ENCODE data around the gene TJAP1. TPM values are rescaled to one million over a fixed set of nuclear protein-coding genes. Genes with fewer than 3 reads are reported as not detected.

TJAP1 gene
- total and polyA plus RNA-seq, 2 of the 8 experiments (the other 6 are each of a cell fraction or from before 2014, with no cell fraction given), result 30.7 to 40.4 TPM

- no peak overlapping the region for H3K4me2 ChIP-seq (ENCODE audit: insufficient read depth in 1 of 2, low read depth in 2 of 2, low read length in 2 of 2)
- H3K18ac ChIP-seq (ENCODE audit: extremely low read depth, low read length), result no peak overlapping the region
- H2AFZ ChIP-seq (ENCODE audit: low read length), result no peak overlapping the region
- H3K27ac ChIP-seq (ENCODE audit: low read depth, low read length), result no peak overlapping the region
- FAIRE-seq (no peak), DNase-seq (ENCODE audit: low read depth in 1 of 2, low spot score in 2 of 2) (no peak)
- peaks cover 61 to 91% (median 87%) of the 10 kb centered on the region in 4 experiments for H3K36me3 ChIP-seq (ENCODE audit: control insufficient read depth in 2 of 4, insufficient read depth in 4 of 4, low read length in 3 of 4)
- no peaks in the 10 kb centered on the region for H3K23me2 ChIP-seq (ENCODE audit: low read depth, low read length)
- H4K8ac ChIP-seq (ENCODE audit: extremely low read depth, insufficient read depth, low read length), result no peak overlapping the region
- H2BK120ac ChIP-seq (replicated peaks; ENCODE audit: low read depth, low read length), result no peak overlapping the region
- H3K23ac ChIP-seq (ENCODE audit: insufficient read length), result no peak overlapping the region
- no peak overlapping the region for H3K14ac ChIP-seq (ENCODE audit: insufficient read length)
- no peaks in the 10 kb centered on the region for H3K9me3 ChIP-seq (ENCODE audit: insufficient read depth in 2 of 2, low read depth in 1 of 2, low read length in 1 of 2)
- peaks cover 6 to 7% of the 10 kb centered on the region in 2 experiments for H4K20me1 ChIP-seq (replicated peaks in 1 of 2; ENCODE audit: control insufficient read depth in 1 of 2, insufficient read depth in 2 of 2, low read length in 2 of 2)
- H2BK20ac ChIP-seq (ENCODE audit: low read length), result no peak overlapping the region
- peaks cover 2 to 12% of the 10 kb centered on the region in 2 experiments for H3K79me2 ChIP-seq (ENCODE audit: control insufficient read depth in 1 of 2, insufficient read depth in 2 of 2, low read length in 2 of 2)
- POLR2A ChIA-PET (ENCODE audit: partially characterized antibody), result interaction anchor here (2.2 to 12.4 kb wide), 4 partner anchors 9 to 37 kb away, joined by 7 to 147 read pairs (median 49); partner anchors contain the start of gene LRRC73
- CTCF ChIA-PET (ENCODE audit: partially characterized antibody), result no interaction called here
- H3K27me3 ChIP-seq (replicated peaks in 1 of 4; ENCODE audit: control insufficient read depth in 3 of 4, extremely low read depth in 1 of 4, insufficient read depth in 3 of 4, low read length in 3 of 4), result no peaks in the 10 kb centered on the region
- no peak overlapping the region for H2BK5ac ChIP-seq (ENCODE audit: low read depth, low read length)
- no peak overlapping the region for H2BK12ac ChIP-seq (ENCODE audit: low read depth, low read length)
- H3K4me1 ChIP-seq (replicated peaks in 1 of 4; ENCODE audit: control insufficient read depth in 3 of 4, insufficient read depth in 4 of 4, low read length in 3 of 4), result peaks cover 0 to 2% (median 0%) of the 10 kb centered on the region in 4 experiments; a peak in 2 of 7 replicates
- no peak overlapping the region for H2AK5ac ChIP-seq (ENCODE audit: low read depth, low read length)
- H3K4ac ChIP-seq (replicated peaks; ENCODE audit: insufficient read length, low read depth, low read length), result no peak overlapping the region
- no peak overlapping the region for H3K56ac ChIP-seq (replicated peaks; ENCODE audit: insufficient read length, low read depth, low read length)
- no peak overlapping the region for H2BK15ac ChIP-seq (ENCODE audit: low read length)
- H3K4me3 ChIP-seq (ENCODE audit: extremely low read depth in 1 of 4, insufficient read depth in 2 of 4, low read depth in 3 of 4, low read length in 4 of 4), result no peak overlapping the region
- peaks cover under 1% of the 10 kb centered on the region; the same call in 1 of the 2 replicates for H3K79me1 ChIP-seq (ENCODE audit: low read depth, low read length)
- H4K5ac ChIP-seq (ENCODE audit: insufficient read length, low read depth, low read length), result no peak overlapping the region
- WGBS, 2 experiments (ENCODE audit: extremely low coverage in 1 of 2, insufficient coverage in 1 of 2, insufficient read length in 1 of 2, insufficient replicate concordance in 2 of 2, low coverage in 1 of 2, low lambda C conversion rate in 2 of 2, missing lambda C conversion rate in 1 of 2), result 94% methylated on average over 3 of the region's 3 CpGs; no CpG with 5 or more reads in 1 of the 2 experiments
- no peak overlapping the region for H3K9ac ChIP-seq (replicated peaks in 1 of 4; ENCODE audit: extremely low read depth in 1 of 4, low read depth in 3 of 4, low read length in 3 of 4)
- H4K91ac ChIP-seq (replicated peaks; ENCODE audit: insufficient read length, low read length), result no peak overlapping the region
Measured at GRCh38 chr6:43523284-43523683, 45.9 kb downstream of the TJAP1 start.

Data from H1 (cell line).